GM12865 (cell line): ENCODE results near the gene RDH13.
"Not testable (repeated sequence)": the region's sequence is repeated elsewhere in the genome, so short reads cannot be mapped to it uniquely, and the experiment has no call there.

ENCODE experiments used
- DNase-seq: peaks from one replicate; pipeline ENCODE4 v3.0.0; 2010; ENCODE audit warnings: low read depth
- H3K4me3 ChIP-seq: 2 replicates; pipeline ENCODE4 v1.5.1; 2011; ENCODE audit warnings: mild to moderate bottlenecking, low read depth, low read length, control low read depth
- CTCF ChIP-seq: IDR thresholded peaks from 2 replicates; pipeline ENCODE4 v1.5.1; 2011; ENCODE audit warnings: low read length, control low read depth, low read depth, inconsistent platforms; ENCODE audit not compliant: insufficient read depth; ENCODE audit errors: missing control alignments

Gene RDH13

GRCh38 chr19:55062735-55063491 lies at the start of gene RDH13:
TSS of gene RDH13 (minus strand) at chr19:55063148. CDS start at chr19:55063032, 116 bp downstream.
- peak; percentile 98 for DNase-seq
- no peak for TF ChIP-seq CTCF

GRCh38 chr19:55112246-55112776 lies 49.4 kb upstream of the RDH13 start:
- H3K4me3 ChIP-seq = no peak overlapping the region
- no peak for TF ChIP-seq CTCF
- DNase-seq = no peak

More at GRCh38 chr19:55062735-55063491, at the start of gene RDH13:
- H3K4me3 ChIP-seq = peak within 1 kb of the TSS; percentile 80

GRCh38 chr19:55111238-55111831 lies 48.4 kb upstream of the RDH13 start:
- H3K4me3 ChIP-seq = no peak overlapping the region
- no peak for DNase-seq
- TF ChIP-seq CTCF = no peak

- TF ChIP-seq CTCF = no peak
- no peak overlapping the region for H3K4me3 ChIP-seq
- DNase-seq = no peak
Observed at GRCh38 chr19:55109527-55110291, 46.8 kb upstream of the RDH13 start.

GRCh38 chr19:55107252-55107651 lies 44.3 kb upstream of the RDH13 start:
- not testable (repeated sequence) for DNase-seq

GRCh38 chr19:55106591-55106990 lies 43.6 kb upstream of the RDH13 start:
- TF ChIP-seq CTCF = no peak
- no peak for DNase-seq
- H3K4me3 ChIP-seq = no peak overlapping the region

More at GRCh38 chr19:55107252-55107651, 44.3 kb upstream of the RDH13 start:
- not testable (repeated sequence) for H3K4me3 ChIP-seq

GRCh38 chr19:55105237-55105636 lies 42.3 kb upstream of the RDH13 start:
- DNase-seq = no peak
- TF ChIP-seq CTCF = no peak
- H3K4me3 ChIP-seq = no peak overlapping the region
